ENCODE data around the gene CTDSPL. TPM values are rescaled to one million over a fixed set of nuclear protein-coding genes. Genes with fewer than 3 reads are reported as not detected.
A peak's percentile ranks its signal among the peaks of the same experiment; 100 is the strongest.

The CTDSPL gene
- total RNA-seq, 2 donors from 2014 or later = 59.3 to 60.3 TPM

DNA sequence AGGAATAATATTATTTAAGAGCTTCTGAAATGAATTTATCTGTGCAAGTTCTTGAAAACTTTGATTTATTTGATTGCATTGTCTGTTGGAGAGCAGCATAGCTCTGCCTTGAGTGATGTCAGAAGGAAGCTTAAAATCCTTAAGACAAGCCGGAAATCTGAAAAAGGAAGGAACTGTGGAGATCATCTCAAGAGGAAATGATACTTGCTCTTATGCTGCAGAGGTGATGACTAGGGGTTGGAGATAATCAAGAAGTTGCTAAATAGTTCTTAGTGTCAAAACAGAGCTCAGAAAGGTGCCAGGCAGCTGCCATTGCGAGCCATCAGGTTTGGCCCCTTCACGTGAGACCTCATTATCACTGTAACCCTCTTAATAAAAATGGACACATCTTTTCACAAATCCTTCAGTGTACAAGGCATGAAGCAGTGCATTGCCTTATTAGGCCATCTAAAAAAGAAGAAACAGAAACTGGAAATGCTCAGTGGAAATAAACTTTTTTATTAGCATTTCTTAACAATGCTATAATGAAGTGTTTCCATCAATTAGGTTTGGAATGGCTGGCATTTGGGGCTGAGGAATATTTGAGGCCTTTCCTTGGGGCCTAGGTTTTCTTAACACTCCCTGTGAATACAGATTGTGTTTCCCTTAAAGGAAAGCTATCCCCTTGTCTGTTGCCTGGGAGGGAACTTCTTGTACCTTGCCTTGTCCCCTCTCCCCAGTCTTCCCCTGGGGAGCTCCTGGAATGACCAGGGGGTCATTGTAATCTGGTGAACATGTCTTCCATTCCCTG, 94.4 kb downstream of the CTDSPL start:
- H3K27me3 ChIP-seq (replicated peaks; ENCODE audit: insufficient read depth) = no peaks in the 10 kb centered on the region
- TF ChIP-seq POLR2AphosphoS5 (IDR thresholded peaks at IDR 0.05) (no peak), POLR2A (IDR thresholded peaks at IDR 0.05) (no peak)
- TF ChIP-seq, protein P1, sequence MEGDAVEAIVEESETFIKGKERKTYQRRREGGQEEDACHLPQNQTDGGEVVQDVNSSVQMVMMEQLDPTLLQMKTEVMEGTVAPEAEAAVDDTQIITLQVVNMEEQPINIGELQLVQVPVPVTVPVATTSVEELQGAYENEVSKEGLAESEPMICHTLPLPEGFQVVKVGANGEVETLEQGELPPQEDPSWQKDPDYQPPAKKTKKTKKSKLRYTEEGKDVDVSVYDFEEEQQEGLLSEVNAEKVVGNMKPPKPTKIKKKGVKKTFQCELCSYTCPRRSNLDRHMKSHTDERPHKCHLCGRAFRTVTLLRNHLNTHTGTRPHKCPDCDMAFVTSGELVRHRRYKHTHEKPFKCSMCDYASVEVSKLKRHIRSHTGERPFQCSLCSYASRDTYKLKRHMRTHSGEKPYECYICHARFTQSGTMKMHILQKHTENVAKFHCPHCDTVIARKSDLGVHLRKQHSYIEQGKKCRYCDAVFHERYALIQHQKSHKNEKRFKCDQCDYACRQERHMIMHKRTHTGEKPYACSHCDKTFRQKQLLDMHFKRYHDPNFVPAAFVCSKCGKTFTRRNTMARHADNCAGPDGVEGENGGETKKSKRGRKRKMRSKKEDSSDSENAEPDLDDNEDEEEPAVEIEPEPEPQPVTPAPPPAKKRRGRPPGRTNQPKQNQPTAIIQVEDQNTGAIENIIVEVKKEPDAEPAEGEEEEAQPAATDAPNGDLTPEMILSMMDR (IDR thresholded peaks at IDR 0.05) = no peak
- peak overlapping the region; percentile 52 to 70 for H3K27ac ChIP-seq
- no peaks in the 10 kb centered on the region for H3K9me3 ChIP-seq
- no peak for DNase-seq (ENCODE audit: low spot score)
- H3K36me3 ChIP-seq = peaks cover 0 to 3% of the 10 kb centered on the region in 2 donors
- 66% methylated on average over 3 of the region's 3 CpGs for WGBS
- H3K4me3 ChIP-seq = no peak overlapping the region
- peaks cover 4% of the 10 kb centered on the region for H3K4me1 ChIP-seq (replicated peaks)
- intact Hi-C loops (cut with DNase I) = no loop called here

DNA sequence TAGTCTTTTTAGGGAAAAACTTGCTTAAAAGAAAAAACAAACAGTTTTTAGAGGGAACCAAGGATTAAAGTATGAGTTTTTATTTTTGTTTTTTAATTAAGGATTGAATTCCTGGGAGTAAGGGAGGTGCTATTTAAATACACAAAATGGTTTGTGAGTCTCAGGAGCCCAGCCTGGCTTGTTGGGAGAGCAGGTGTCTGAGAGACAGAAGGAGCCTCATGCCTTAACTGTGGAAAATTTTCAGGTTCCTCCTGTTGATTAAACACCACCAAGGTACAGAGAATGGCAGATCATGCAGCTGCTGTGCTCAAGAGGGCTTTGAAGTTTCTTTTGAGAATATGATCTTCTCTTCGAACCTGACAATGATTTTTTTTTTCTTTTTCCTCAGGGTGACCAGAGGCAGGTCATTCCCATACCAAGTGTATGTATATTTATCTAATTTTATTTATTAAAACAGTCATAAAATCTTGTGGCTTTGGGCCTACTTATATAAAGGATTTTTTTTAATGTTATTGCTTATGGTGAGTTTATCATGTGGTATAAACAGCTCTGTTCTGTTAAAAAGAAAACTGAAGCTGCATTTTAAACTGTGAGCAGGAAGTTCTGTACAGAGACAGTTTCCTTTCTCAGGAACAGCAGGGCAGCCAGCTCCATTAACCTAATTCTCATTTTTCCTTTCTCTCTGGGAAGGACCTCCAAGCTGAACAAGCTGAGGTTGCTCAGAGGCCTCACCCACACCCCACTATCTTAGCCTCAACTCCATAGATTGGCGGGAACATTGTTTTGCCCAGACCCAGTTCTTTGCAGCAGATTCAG, 95.3 kb downstream of the CTDSPL start:
- intact Hi-C loops (cut with DNase I) = no loop called here
- TF ChIP-seq POLR2AphosphoS5 (IDR thresholded peaks at IDR 0.05) (no peak), POLR2A (IDR thresholded peaks at IDR 0.05) (no peak)
- no peaks in the 10 kb centered on the region for H3K27me3 ChIP-seq (replicated peaks; ENCODE audit: insufficient read depth)
- peaks cover 4% of the 10 kb centered on the region for H3K4me1 ChIP-seq (replicated peaks)
- H3K4me3 ChIP-seq = no peak overlapping the region
- no peak for DNase-seq (ENCODE audit: low spot score)
- H3K9me3 ChIP-seq = no peaks in the 10 kb centered on the region
- WGBS = 46% methylated on average over 2 of the region's 2 CpGs
- H3K27ac ChIP-seq = peak overlapping the region; percentile 52 to 70
- peaks cover 0 to 3% of the 10 kb centered on the region in 2 donors for H3K36me3 ChIP-seq

DNA sequence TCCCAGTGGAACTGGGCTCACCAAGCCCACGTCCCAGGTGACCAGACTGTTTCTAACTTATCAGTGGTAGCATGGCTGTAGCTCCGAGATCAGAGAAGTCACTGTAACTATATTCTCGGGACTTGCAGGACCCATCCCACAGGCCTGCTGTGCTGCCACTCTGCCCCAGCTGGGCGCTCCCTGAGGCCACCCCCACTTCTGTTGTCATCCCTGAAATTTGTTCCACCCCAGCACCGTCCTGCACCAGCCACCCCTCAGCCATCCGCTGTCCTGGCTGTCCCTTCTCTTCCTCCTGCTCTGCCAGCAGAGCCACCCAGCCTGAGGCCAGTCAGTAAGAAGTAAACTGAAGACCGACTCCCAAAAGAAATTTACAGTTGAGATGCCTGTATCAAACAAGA, 95.9 kb downstream of the CTDSPL start:
- peak overlapping the region; percentile 52 to 70 for H3K27ac ChIP-seq
- peaks cover 0 to 3% of the 10 kb centered on the region in 2 donors for H3K36me3 ChIP-seq
- DNase-seq (ENCODE audit: low spot score) = no peak
- intact Hi-C loops (cut with DNase I) = no loop called here
- no peaks in the 10 kb centered on the region for H3K27me3 ChIP-seq (replicated peaks; ENCODE audit: insufficient read depth)
- H3K9me3 ChIP-seq = no peaks in the 10 kb centered on the region
- no peak for TF ChIP-seq POLR2A (IDR thresholded peaks at IDR 0.05)
- TF ChIP-seq, protein P1 (IDR thresholded peaks at IDR 0.05) = no peak
- no peak for TF ChIP-seq POLR2AphosphoS5 (IDR thresholded peaks at IDR 0.05)
- H3K4me1 ChIP-seq (replicated peaks) = peaks cover 4% of the 10 kb centered on the region
- H3K4me3 ChIP-seq = no peak overlapping the region
- WGBS = 71% methylated on average over 7 of the region's 7 CpGs

DNA sequence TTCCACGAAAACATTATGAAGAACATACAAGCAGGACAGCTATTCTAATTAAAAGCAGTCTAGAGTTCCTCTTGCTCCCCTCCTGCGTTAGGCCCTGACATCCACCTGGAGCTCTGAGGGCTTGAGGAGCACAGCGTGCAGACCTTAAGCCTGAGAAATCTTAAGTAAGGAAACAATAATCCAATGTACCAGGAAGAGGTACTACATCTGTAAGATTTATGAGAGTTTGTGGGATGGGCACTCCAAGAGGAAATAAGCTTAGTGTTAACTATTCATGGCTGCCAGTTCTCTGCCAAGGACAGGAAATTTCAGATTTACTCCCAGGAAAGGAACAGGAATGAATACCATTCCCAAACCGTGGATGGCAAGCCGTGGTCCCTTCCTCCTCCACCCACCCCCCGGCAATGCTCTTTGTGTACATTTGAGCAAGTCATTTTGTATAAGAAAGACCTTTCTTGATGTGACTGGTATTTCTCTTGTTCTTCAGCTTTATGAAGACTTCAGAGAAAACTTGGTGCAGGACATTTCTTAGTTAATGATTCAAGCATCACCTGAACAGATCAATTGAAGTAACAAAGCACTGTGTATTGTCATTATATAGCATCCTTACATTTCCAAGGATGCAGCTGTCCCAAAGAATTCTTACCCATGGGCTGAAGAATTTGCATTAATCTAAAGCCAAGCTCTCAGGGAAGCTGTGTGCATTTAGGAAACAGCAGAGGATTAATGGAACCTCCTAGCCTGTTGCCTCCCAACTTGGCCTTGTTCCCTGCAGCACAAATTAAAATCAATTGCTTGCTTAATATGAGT, 100.1 kb downstream of the CTDSPL start:
- Histone ChIP-seq H3K36me3 (no peaks in the 10 kb centered on the region), H3K27ac (peak overlapping the region; percentile 44 to 52), H3K9me3 (no peaks in the 10 kb centered on the region), H3K27me3 (replicated peaks; ENCODE audit: insufficient read depth) (no peaks in the 10 kb centered on the region), H3K4me1 (replicated peaks) (peaks cover 2% of the 10 kb centered on the region), H3K4me3 (no peak overlapping the region)
- peak; percentile 64 for TF ChIP-seq POLR2AphosphoS5 (IDR thresholded peaks at IDR 0.05)
- no peak for TF ChIP-seq POLR2A (IDR thresholded peaks at IDR 0.05)
- TF ChIP-seq, protein P1 (IDR thresholded peaks at IDR 0.05) = no peak
- intact Hi-C loops (cut with DNase I) = no loop called here
- DNase-seq (ENCODE audit: low spot score) = no peak
- 26% methylated on average over 6 of the region's 6 CpGs for WGBS

DNA sequence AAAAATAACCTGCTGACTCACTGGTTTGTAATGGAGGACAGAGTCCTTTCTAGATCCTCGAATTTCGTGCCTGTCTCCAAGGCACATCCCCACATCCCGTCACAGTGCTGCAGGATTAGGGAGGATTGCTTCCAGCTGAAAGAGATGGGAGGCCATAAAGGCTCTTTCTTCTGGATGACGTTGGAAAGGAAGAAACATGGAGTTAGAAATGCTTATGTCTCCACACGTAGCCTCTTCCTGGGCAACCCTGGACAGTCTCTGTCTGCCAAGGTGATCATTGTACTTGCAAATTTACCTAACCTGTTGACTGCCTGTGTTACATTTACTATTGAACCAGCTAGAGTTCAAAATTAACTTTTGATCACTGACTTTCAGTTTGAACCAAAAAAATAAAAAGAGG, 101.3 kb downstream of the CTDSPL start:
- Histone ChIP-seq H3K9me3 (no peaks in the 10 kb centered on the region), H3K4me3 (no peak overlapping the region), H3K27me3 (replicated peaks; ENCODE audit: insufficient read depth) (no peaks in the 10 kb centered on the region), H3K4me1 (replicated peaks) (no peaks in the 10 kb centered on the region), H3K36me3 (no peaks in the 10 kb centered on the region), H3K27ac (peak overlapping the region in 1 of 2 donors; percentile 29)
- TF ChIP-seq POLR2AphosphoS5 (IDR thresholded peaks at IDR 0.05) = no peak
- TF ChIP-seq, protein P1 (IDR thresholded peaks at IDR 0.05) = no peak
- WGBS = 48% methylated on average over 5 of the region's 5 CpGs
- no peak for DNase-seq (ENCODE audit: low spot score)
- intact Hi-C loops (cut with DNase I) = no loop called here

Measured in prostate gland (tissue), 2 donors.